ENCODE measurements around the gene RXRA.

- TF ChIP-seq CTCF (tag by site-specific recombination; IDR thresholded peaks at IDR 0.05), result no peak
- no peak for TF ChIP-seq ZSCAN30 (tag by site-specific recombination; IDR thresholded peaks at IDR 0.05)
- no peak for TF ChIP-seq ZNF529 (tag by site-specific recombination; IDR thresholded peaks at IDR 0.05; ENCODE audit: insufficient replicate concordance)
- TF ChIP-seq ATF2 (tag by site-specific recombination; IDR thresholded peaks at IDR 0.05; ENCODE audit: low read depth), result no peak
- TF ChIP-seq ZNF174 (tag by site-specific recombination; IDR thresholded peaks at IDR 0.05), result no peak
- TF ChIP-seq ZBTB7A (tag by site-specific recombination; IDR thresholded peaks at IDR 0.05; ENCODE audit: low read depth), result no peak
- TF ChIP-seq YY1 (tag by site-specific recombination; IDR thresholded peaks at IDR 0.05), result no peak
- no peak for TF ChIP-seq ZFP69B (tag by site-specific recombination; IDR thresholded peaks at IDR 0.05)
- no peak for TF ChIP-seq ZNF311 (tag by site-specific recombination; IDR thresholded peaks at IDR 0.05; ENCODE audit: borderline replicate concordance)
- no peak for TF ChIP-seq ZNF184 (tag by site-specific recombination; IDR thresholded peaks at IDR 0.05)
Observed at GRCh38 chr9:134293611-134294152, 32.6 kb upstream of the RXRA start.

Data from HEK293 (cell line).